Activated CD4-positive, alpha-beta T cell treated with anti-CD3 and anti-CD28 coated beads, Interleukin-2, amount 50 U/mL, for 4 hours (primary cell): Measurements from ENCODE around the gene SYT6.

ENCODE experiments used
- DNase-seq, 2 experiments: peaks; one replicate each; pipeline ENCODE4 v3.0.0-alpha.2; 2020

The SYT6 gene

DNA sequence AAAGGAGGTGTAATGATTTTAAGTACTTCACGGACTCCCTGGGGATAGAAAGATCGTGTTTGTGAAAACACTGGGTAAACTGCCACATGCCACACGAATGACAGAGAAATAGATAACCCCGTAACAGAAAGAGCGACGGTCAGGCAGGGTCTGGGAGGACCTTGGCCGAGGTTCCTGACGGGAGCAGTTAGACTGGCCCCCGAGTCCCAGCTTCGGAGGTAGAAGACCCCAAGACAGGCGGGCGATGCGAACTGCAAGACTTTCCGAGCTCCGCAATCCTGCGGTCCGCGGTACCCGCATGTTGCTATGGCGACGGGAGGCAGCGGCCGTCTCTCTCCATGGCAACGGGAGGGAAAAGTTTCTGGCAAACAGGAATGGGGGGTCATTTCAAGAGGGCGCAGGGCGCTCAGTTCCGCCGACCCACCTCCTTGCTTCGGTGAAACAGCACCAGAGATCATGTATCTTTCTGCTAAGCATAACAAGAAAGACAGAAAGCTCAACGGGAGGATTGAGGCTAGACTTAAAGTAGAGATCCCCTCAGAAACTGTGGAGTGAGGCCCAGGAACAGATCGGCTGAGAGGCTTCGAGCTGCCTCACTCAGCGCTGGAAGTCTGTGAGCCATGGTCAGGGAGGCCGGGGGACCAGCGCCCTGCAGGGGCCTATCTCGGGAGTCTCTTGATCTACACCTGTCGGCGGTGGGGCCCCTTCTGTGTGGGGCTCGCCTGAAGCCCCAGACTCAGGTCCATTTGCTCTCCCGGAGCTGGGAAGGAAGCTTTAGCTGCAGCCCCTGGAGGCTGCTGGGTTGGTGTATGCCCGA, 685 bp upstream of the SYT6 start:
- no peak for DNase-seq

DNA sequence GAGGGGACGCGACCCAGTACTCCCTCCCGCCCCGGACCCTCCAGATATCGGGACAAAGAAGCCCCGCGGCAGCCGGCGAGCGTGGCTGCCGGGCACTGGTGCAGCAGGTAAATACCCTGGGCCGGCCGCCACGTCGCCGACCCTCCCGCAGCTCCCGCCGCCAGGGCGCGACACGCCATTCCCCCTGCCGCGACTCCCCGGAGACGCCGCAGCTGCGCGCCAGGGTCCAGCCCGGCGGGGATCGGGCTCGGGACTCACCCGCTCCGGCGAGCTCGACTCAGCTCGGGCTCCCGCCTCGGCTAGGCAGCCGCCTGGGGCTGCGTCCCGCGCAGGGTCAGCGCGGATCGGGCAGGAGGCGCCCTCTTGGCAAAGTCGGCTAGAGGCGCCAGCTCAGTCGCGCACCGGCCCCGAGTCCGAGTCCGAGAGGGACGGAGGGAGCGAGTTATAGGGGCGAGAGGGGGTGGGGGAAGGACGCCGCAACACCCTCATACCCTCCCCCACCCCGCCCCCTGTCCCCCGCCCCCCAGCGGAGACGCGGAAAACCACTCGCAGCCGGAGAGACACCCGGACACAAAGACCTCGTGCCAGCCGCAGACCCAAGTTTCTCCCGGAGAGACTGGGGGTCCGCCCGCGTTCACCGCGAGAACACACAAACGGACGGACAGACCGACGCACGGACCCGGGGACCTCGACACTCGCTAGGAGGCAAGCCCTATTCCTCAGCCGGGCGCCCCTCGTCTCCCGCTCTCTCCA, 985 bp downstream of the SYT6 start:
- DNase-seq, result no peak

DNA sequence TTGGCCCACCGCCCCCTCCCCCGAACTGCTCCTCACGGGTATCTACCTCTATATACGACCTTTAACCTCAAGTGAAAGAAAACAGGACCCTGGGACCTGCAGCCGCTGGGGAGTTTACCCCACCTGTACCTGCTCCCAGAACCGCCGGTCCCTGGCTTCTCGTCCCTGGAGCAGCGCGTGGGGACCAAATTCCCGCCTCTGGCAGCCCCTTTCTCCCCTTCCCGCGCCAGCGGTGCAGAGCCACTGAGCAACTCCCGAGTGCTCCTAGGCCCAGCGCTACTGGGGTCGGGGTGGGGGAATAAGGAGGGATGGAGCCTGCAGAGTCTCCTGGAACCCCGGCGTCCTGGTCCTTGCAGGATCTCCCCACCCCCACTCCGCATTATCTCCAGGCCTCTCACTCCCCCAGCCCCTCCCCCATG, 1.6 kb downstream of the SYT6 start:
- no peak for DNase-seq

GRCh38 chr1:114150016-114150415, 3.7 kb downstream of the SYT6 start:
- DNase-seq, result no peak

DNA sequence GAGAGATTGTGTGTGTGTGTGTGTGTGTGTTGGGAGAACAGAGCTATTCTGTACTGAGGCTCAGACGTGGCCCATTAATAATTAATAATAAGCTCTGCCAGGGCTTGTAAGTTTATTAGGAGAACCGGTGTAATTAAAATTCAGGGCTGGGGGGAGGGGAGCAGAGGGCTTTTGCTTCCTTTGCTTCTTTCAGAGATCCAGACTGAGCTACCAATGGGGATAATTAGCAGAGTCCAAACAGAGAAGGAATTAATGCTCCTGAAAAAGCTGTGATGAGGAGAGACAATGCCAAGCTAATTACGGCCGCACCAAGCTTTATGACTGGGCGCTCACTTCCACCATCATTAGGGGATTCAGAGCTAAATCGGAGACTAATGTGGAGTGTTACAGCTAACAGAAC, 4.5 kb downstream of the SYT6 start:
- DNase-seq, result no peak

GRCh38 chr1:114145504-114146151, 8.0 kb downstream of the SYT6 start:
- DNase-seq, result no peak

- DNase-seq, result no peak
These were observed 9.7 kb downstream of the SYT6 start for GRCh38 chr1:114144016-114144415.

DNA sequence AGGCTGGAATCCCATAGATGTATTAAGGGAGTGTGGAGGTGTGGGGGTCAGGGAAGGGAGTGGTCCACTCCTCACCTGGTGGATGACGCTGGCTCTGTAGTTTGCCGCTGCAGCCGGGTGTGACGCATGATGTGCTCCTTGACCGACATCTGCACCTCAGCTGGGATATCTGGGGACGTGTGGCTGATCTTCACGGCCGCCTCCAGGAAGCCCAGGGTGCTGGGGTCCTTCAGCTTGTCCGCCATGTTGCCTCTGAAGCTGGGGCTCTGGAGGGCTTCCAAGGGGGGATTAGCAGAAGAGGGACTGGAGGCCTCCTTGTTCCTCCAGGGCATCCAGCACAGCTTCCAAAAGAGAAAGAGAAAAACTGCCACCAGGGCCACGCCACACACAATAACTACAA, 14.1 kb downstream of the SYT6 start:
- no peak for DNase-seq

DNA sequence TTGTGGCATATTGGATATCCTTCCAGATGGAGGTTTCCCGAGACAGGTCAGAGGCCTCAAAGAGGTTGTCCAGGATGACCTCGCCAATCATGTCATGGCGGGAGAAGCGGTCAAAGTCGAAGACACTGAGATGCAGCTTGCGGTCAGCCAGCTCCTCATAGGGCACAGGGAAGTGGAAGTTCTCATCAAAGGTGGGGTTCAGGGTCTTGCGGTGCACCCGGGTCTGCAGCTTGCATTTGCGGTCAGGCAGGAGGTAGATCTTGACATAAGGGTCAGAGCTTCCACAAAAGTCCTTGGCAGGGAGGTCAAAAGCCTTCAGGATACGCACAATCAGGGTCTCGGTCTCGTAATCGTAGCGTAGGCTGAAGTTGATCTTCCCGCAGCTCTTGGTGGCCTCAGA, 16.2 kb downstream of the SYT6 start:
- DNase-seq, result no peak

DNA sequence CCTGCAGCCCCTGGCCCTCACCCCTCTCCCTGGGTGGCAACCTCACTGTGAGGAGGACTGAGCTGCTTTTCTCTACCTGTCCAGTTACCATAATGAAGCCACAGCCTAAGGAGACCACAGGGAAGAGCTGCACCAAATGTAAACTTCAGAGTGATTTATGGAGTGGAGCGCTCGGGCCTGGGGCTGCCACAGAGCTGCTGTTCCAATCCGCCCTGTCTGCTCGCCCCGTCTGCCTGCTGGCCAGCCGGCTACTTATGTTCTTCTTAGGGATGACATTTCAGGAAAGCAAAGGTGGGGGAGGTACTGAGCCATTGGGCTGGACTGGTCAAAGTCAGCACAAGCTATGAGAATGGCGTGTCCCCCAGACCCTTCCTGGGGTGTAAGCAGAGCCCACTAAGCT, 17.9 kb downstream of the SYT6 start:
- DNase-seq, result no peak

DNA sequence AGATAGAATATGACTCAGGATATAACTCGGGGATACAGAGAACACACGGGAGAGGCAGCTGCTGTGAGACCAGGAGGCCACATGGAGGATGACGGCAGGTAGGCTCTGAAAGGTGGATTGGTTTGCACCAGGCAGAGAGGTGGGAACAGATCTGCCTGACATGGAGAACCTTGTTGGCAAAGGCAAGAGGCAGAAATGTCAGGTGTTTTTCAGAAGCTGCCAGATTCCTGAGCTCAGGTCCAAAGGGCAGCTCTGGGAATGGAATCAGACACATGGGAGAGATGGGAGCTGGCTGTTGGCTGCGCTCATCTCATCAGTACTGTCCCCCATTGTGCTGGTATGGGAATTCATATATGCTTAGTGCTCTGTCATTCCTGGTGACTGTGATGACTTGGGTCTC, 19.2 kb downstream of the SYT6 start:
- DNase-seq, result no peak

GRCh38 chr1:114133129-114133528, 20.5 kb downstream of the SYT6 start:
- DNase-seq, result no peak

DNA sequence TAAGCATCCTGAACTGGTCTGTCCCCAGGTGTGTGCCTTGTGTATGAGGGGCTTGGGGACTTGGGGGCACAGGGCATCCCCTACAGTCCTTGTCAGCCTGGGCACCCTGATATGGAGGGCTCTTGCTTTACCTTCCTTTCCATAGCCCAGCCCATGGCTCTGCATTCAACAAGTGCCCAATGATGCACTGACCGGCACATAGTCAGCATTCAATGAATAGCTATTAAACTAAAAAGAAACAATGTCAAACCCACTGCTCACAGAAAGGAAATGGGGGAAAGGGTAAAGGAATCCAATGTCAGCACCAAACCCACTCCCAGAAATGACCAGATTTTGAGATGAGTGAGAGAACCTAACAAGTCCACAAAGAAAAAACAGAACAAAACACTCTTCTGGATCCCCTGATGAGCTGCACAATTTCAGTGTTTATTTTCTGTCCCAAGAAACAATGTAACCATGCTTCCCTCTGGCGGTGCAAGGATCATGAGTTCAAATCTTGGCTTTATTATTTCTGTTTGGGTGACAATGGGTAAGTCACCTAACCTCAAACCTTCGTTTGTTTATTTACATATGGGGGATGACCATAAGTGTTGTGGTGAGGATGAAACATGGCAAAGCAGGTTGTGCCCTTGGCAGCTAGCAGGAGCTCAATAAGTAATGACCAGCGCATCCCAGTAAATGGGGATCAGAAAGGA, 22.0 kb downstream of the SYT6 start:
- no peak for DNase-seq

- DNase-seq, result no peak
These were observed 22.7 kb downstream of the SYT6 start for GRCh38 chr1:114130846-114131525.

GRCh38 chr1:114130213-114130612, 23.5 kb downstream of the SYT6 start:
- DNase-seq, result no peak

DNA sequence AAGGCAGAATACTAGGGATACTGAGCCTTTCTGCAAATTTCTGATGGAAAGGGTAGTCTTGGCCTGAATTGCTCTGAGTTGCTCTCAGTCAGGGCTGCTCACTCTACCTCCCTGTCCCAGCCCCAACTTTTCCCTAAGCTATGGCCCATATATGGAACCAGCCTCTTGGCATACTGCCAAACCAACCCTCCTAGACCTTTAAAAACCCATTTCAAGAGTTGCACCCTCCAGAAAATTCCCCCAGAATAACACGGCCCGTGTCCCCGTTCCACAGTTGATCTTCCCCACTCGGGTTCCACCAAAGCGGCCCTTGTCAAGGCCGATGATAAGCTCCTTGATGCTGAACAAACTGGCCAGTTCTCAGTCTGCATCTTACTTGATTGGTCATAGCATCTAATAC, 25.4 kb downstream of the SYT6 start:
- no peak for DNase-seq

DNA sequence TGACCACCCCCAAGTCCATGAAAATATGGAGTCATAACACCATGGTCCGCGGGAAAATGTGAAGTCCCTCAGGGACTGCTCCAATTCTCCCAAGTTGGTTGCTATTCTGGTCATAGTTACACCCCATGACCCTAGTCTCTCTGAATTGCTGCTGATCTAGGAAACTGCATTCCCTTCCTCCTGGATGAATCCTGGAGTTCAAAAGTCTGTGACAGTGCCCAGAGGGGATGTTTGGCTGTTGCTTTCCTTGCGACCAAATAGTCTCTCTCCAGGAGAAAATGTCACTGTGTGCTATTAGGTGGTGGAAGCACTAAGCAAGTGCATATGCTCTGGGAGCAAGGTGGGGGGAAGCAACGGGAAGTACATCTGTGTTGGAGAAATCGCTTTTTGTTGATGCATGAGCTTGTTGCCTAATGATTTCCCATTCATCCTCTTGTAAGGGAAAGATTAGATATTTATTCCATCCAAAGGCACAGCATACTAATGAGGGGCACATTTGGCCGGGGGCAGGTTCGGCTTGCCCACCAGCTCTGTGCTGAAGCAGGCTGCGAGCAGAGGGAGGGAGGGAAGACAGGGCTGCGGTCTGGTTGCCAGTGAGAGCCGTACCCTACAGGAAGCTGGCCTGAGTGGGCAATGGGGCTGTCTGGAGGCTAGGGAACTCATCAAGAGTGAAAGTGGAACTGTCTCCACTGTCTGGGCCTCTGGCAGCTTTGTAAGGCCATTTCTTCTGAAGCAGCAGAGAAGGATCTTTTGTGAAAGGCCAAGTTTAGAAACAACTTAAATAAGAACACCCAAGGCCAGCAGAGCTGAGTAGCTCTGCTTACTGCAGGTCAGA, 27.2 kb downstream of the SYT6 start:
- DNase-seq, result no peak

DNA sequence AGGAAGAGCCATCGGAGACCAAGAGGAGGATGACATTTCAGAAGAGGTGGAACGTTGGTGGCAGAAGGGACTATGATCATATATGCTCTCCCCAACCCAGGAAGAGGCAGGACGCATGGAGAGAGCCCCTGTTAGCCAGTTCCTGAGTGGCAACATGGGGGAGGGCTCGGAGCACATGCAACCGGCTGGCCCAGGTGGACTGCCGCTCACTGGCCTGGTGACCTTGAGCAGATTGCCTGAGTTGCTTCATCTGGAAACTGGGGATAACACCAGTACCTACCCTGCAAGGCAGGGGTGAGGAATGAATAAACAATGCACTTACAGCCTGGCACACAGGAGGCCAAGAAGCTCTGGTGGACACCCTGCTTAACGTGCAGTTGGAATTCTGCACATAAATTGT, 29.0 kb downstream of the SYT6 start:
- no peak for DNase-seq

DNA sequence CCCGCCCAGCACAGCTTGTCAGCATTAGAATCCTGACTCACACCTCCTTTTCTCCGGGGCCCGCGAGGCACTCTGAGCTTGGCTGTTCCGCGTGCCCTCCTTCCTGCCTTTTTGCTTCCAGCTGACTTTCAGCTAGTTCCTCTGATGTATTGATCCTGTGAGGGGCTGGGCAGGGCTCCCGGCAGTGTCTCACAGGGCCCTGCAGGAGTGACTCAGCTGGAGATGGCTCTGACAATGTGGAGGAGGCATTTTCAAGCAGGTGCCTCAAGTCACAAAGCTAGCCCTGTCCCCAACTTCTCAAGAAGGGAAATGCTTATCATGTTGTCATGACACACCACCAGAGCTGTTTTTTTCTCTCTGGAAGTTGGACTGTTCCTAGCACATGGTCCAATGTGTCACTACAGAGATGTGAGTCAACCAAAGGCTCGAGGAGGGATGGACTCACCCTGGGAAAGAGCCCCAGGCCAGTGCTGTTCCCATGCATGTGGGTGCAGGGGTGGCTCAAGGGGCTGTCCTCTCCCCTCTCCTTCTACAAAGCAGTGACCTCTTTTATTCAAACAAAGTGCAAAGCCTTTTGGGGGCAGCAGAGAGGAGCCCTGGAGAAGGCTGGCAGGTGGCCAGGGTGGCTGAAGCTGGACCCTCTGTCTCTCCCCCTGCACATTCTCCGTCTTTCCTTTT, 30.6 kb downstream of the SYT6 start:
- no peak for DNase-seq

DNA sequence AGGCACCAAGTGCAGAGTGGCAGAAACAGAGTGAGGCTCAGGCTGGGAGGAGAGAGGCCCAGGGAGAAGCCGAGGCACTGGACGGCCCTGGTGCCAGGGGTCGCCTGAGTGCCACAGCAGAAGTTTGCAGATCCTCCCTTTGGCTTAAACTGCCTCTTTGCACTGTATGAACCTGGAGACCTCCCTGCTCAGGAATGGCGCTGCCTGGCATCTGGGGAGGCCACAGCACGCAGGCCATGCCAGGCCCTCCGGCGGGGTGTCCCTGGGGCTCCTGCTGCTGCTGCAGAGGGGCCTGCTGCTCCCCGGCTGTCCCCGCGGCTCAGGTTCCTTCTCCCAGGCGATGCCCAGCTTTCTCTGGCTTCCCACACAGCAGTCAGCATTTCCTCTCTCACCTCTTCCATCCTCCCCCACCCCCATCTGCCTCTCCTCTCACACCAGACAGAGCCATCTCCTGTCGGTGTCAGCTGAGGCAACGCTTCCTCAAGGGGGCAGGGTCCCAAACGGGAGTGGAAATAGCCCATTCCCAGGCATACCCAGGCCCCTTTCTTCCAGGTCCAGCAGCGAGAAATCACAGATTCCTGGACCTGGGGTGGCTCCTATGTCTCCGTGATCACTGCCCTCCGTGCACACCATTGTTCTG, 35.2 kb downstream of the SYT6 start:
- no peak for DNase-seq

GRCh38 chr1:114117654-114118053, 36.0 kb downstream of the SYT6 start:
- no peak for DNase-seq
